Right hindlimb (tissue), 1 donor: ENCODE measurements around the gene DBX1.

Source experiments
- DNase-seq: peaks from one replicate; pipeline ENCODE4 v3.0.0-alpha.2; 2018

DBX1 gene

GRCh38 chr11:20120134-20120925 is 39.9 kb downstream of the DBX1 start:
- DNase-seq, result no peak

- no peak for DNase-seq
Observed at GRCh38 chr11:20119315-20119714, 41.0 kb downstream of the DBX1 start.

DNA sequence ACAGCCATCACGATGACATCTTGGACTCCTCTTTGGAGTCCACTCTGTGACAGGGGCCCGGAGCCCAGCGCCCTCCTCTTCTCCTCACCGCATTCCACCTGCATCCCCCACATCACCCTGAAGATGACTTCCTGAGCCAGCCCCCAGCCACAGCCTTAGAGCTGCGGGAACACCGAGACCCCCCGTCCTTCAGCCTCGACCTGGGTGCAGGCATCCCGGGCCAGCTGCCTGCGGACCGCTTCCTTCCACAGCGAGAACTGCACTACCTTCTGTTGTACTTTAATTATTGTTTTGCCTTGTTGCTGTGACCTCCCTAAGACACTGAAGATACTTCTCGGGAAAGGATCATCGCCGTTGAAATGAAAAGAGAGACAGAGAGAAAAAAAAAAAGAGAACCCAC is 42.1 kb downstream of the DBX1 start:
- no peak for DNase-seq

- DNase-seq, result no peak
Observed at GRCh38 chr11:20117291-20117690, 43.0 kb downstream of the DBX1 start.

GRCh38 chr11:20116825-20117224 is 43.5 kb downstream of the DBX1 start:
- no peak for DNase-seq

DNA sequence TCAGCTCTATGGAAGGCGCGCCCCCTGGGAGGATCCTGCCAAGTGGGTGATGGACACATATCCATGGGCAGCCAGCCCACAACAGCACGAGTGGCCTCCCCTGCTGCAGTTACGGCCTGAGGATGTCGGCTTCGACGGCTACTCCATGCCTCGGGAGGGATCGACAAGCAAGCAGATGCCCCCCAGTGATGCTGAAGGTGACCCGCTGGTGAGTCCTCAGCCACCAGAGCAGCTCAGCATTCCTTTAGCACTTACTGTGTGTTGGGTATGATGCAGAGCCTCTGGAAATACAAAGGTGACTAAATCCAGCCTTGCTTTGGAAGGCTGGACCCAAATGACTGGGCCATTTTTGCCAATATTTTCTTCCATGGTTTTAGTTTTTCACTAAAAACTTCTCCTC is 45.7 kb downstream of the DBX1 start:
- no peak for DNase-seq

DNA sequence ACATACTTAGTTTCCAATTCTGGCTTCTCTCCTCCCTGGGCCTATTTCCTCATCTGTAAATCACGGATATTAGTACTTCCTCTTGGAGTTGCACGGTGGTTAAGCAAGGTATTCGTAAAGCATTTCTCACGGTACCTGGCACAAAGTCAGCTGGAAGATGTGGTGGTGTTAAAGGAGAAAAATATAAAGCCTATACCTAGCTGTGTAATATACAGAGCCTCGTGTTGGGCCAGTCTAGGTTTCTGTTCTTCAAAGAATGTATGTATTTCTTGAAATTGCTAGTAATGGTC is 47.2 kb downstream of the DBX1 start:
- DNase-seq, result no peak

GRCh38 chr11:20112291-20113148 is 47.8 kb downstream of the DBX1 start:
- peak; percentile 43 for DNase-seq

DNA sequence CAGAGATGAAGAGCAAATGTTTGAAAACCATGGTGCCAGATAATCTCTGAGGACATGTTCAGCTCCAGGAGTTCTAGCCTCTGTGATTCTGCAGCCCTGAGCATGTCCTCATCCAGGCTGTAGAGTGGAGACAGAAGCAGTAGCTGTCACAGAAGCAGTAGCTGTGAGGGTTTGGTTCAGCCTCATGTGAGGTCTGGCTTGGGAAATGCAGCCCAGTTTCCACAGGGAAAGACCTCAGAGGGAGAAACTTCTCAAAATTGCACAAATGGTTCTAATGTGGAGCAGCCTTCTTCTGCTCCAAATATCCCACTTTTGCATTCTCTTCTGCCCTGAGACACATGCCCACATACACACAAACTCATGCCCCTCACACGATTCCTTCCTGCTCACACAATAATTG is 48.4 kb downstream of the DBX1 start:
- DNase-seq, result no peak

- no peak for DNase-seq
Observed at GRCh38 chr11:20110908-20111669, 49.2 kb downstream of the DBX1 start.

DNA sequence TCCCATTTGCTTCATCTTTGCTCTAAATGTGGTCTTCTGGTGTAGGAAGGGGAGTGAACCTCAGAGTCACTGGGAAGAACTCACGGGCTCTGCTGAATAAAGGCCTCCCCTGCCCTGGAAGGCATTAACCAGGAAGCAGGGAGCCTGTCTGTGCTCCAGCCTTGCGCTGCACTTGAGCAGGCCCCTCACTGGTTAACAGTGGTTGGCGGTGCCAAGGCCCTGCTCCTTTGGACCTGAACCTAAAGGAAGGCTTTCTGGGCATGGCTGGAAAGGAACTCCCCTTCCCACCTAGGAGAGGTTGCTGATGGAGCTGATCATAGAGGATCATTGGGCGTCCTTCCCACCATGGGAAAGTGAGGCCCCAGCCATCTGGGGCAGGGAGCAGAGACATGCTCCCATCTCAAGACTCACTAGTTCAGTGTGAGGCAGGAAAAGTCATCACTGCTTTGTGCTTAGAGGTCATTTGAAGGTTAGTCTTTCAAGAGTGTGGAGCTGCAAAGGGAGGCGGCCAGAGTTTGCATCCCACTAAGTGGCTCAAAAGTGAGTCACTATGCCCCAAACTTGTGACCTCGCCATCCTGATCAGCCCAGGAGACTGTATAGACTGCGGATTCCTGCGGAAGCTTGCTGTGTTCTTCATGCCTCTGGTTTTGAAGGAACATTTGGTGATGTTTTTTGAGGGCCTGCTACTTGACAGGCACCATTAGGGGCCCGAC is 50.4 kb downstream of the DBX1 start:
- DNase-seq, result no peak
